Middle frontal gyrus (tissue), 1 donor: ENCODE data around the gene ZNF414.

Source experiments
- DNase-seq: peaks from one replicate; pipeline ENCODE4 v3.0.0-alpha.2; 2015; ENCODE audit warnings: low spot score; ENCODE audit errors: extremely low spot score

Gene ZNF414

DNA sequence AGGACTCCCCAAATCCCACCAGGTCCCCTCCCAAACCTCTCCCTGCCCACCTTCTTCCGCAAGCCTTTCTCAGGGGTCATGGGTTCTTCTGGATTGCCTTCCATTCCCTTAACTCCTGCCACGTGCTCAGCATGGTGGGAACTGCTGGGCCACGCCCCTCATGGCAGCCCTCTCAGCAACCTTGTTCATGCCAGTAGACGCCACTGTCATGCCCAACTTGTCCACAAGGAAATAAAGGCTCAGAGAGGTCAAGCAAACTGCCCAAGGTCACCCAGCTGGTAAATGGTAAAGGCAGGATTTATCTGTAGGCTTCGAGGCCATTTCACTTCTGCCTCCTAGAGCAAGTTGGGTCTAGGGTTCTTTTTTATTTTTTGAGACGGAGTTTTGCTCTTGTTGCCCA is 22.4 kb downstream of the ZNF414 start:
- no peak for DNase-seq

DNA sequence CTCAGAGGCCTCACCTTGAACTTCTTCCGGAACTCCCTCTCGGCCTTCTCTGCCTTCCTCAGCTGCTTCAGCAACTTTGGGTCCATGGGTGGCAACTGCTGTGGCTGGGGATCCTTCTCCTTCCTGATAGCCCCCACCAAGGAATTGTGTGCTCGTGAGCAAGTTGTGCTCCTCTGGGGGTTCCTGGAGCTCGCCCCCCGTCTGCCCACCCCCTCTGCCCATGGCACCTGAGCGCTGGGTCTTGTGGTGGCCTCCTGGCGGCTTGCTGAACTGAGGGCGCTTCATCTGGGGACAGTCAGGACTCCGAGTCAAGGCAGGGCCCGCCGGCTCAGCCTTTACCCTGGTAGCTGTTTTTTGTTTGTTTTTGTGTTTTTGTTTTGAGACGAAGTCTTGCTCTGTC is 23.1 kb downstream of the ZNF414 start:
- no peak for DNase-seq

- DNase-seq: no peak
These were observed 23.6 kb downstream of the ZNF414 start for GRCh38 chr19:8490395-8490760.

DNA sequence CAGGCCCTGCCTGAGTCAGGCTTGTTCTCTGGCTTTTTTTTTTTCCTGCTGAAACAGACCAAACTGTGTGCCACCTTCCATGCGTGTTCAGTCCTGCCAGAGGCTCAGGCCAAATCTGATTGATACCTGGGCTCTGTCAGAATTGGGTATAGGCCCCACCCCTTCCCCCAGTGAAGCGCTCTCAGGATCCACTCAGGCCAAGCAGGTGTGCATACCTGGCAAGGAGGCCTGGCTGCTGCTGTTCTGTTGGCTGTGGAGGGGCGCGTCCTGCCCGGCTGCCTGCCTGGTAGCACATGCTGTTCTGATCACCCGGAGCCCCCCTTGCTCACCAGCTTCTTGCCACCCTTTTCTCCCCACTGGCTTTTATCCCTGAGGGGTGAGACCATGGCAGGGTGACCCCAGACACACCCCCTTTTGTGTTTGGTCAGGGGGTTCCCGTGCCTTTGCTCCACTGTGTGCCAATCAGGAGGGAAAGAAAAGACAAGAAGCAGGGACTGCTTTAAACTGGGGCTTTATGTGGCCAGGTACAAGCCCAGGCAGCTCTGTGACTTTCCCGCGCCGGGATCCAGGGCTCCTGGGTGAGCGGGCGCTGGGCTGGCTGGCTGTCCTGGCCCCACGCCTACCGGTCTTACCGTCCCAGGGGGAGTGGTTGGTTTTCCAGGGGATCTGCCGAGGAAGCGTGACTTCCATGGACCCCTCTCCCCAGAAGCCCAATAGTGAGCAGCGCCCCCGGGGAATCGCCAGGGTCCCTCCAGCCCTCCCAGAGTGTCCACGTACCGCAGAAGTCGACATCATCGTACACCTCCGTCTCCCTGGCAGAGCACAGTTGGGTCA is 24.2 kb downstream of the ZNF414 start:
- no peak for DNase-seq

DNA sequence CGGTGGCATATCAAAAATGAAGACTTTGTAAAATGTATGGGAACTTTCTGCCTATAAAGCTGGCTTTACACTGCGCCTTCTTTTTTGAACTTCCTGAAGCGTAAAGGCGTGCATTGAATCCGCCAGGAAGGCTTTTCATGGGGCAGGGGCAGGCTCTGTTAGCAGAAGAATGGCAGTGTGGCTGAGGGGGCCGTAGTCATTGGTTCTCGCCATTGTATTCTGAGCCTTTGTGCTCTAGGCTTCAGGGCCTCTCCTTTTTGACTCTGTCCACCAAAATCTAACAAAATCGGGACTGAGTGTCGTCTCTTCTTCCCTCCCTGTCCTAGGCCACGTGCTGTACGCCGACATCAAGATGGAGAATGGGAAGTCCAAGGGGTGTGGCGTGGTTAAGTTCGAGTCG is 25.6 kb downstream of the ZNF414 start:
- DNase-seq: no peak

GRCh38 chr19:8487137-8487851 is 26.7 kb downstream of the ZNF414 start:
- DNase-seq: no peak

DNA sequence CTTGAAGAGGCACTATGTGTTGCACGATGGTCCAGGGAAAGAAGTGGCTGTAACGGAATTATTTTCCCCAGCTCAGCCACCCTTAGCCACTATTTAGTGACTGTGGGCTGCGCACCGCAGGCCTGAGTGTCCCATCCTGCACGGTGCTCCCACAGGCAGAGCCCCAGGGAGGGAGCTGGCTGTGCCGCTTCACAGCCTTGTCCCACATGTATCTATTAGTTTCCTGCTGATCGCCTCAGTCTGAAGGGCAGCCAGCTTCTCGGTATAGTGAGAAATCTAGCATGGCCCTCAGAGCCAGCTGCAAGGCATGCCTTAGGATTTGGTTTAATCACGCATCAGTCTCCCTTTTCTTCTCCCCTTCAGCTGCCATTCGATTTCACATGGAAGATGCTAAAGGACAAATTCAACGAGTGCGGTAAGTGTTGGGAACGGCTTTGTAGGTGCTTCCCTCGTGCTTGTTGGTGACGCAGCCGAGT is 27.3 kb downstream of the ZNF414 start:
- no peak for DNase-seq

GRCh38 chr19:8485561-8486371 is 28.2 kb downstream of the ZNF414 start:
- no peak for DNase-seq

DNA sequence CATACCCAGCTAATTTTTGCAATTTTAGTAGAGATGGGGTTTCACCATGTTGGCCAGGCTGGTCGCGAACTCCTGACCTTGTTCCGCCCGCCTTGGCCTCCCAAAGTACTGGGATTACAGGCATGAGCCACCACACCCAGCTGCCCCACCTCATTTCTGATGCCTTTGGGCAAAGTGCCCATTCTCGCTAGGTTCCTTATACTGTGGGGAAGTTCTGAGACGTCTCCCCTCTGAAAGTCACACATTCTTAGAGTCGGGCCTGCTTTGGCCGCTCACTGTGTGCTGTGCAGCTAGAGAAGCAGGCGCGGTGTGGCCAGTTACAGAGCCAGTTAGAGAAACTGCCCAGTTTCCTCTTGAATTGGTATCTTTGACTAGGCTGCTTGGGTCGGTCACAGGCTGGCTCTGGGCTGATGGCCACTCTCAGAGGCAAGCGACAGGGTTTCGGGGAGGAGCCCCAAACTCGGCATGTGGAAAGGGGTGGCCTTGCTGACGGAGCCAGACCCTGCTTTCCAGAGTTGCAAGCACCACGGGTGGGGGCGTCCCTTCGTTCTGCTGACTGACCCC is 29.6 kb downstream of the ZNF414 start:
- DNase-seq: no peak

DNA sequence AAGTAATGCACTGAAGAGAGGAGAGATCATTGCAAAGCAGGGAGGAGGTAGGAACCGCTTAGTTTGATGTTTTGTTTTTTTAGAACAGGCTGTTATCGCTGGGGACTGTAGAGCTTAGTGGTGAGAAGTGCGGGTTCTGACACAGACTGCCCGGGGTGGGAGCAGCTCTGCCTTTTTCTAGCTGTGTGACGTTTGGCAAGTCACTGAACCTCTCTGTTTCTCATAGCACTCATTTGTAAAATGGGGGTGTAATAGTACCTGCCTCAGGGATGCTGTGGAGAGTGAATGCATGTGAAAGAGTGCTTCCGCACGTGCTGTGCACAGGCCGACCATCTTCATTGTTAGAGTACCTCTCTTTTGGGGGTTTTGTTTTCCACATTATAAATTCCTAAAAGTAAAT is 30.8 kb downstream of the ZNF414 start:
- DNase-seq: no peak

- no peak for DNase-seq
These were observed 31.3 kb downstream of the ZNF414 start for GRCh38 chr19:8482696-8483095.

DNA sequence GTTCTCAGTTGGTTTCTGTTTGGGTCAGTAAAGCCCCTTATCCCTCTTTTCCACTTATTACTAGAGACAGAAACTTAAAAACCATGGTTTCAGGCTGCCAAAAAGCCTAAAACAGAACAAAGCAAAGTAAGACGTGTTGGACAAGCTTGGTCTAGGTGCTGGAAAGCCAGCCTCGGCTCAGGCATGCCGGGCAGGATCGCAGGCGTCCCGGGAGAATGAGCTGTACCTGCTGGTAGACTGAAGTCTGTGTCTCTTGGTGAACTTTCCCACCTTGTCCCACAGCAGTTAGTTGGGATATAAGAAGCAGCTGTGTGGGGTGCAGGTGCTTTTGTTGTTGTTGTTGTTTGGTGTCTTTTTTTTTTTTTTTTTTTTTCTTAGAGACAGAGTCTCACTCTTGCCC is 32.4 kb downstream of the ZNF414 start:
- no peak for DNase-seq

DNA sequence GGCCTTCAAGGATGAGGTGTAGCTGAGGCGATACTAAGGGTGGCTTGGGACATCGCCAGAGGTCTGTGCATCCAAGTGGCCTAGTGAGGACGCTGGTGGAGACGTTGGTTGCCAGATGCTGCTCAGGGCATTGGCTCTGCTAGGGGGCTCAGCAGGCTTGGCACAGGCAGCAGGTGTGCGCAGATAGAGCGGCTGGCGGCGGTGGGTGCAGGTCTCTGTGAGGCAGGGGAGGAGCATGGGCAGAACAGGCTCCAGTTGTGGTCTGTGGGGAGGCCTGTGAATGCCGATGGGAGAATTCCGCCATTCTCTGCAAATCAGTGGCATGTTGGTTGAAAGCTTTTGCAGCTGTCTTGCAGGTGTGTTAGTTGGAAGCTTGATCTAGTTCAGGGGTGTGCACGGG is 32.8 kb downstream of the ZNF414 start:
- DNase-seq: no peak

GRCh38 chr19:8478598-8478997 is 35.4 kb downstream of the ZNF414 start:
- no peak for DNase-seq

GRCh38 chr19:8477889-8478288 is 36.1 kb downstream of the ZNF414 start:
- no peak for DNase-seq

GRCh38 chr19:8476524-8476923 is 37.4 kb downstream of the ZNF414 start:
- no peak for DNase-seq

GRCh38 chr19:8475005-8475404 is 39.0 kb downstream of the ZNF414 start:
- no peak for DNase-seq

DNA sequence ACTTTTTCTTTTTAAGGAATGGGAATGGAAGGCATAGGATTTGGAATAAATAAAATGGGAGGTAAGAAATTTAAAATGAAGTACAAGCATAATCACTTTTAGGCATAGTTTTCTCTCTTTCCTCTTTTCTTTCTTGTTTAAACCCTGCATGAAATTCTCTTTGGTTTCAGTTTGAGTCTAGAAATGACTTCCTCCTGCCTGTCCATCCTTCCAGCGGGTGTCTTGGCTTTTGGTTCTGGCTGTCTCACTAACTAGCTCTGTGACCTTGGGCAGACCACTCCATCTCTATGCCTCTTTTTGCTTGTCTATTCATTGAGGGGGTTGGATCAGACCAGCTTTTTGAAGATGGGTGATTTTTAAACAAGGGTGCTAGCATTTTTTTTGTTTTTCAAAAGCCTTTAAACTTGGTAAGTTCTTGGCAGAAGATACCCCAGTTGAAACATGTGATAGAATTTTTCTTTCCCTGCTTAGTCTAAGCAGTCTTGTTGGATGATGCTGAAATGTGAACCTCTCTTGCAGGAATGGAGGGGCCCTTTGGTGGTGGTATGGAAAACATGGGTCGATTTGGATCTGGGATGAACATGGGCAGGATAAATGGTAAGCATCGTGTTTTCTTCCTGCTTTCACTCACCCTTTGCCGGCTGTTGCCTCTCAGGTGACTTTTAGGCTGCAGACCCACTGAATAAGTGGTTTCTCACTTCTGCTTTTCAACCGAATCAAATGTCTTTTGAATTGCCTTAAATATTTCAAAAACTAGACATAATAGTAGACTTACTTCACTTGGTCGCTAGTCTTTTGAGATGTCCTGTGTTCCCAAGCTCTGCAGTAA is 40.1 kb downstream of the ZNF414 start:
- DNase-seq: no peak

- DNase-seq: no peak
These were observed 44.2 kb downstream of the ZNF414 start for GRCh38 chr19:8469613-8470368.

DNA sequence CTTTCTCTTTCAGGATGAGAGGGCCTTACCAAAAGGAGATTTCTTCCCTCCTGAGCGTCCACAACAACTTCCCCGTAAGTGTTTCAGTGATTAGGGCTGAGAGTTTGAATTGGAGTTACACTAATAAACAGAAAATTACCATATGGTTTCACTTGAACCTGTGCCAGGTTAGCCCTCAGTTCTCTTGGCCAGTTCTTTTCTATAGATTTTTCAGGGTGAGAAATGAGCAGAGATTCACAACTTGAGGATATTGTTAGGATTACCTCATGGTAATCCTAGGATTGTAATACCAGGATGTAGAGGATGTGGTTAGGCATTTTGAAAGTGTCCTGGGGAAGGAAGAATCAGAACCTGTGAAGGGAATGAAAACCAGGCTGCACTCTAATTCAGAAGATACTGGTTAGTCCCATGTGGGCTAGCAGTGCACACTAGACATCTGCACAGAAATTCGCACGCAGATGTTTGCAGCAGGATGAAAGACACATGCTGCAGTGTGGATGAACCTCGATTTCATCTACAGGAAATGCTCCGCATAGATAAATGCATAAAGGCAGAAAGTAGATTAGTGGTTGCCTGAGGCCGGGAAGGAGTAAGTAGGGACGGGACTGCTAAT is 45.1 kb downstream of the ZNF414 start:
- DNase-seq: no peak
